Head of caudate nucleus (tissue), 42 donors: ENCODE data around the gene MARF1.

Source experiments
- DNase-seq, 42 donors: peaks; one replicate each; pipeline versions ENCODE4 v3.0.0 to v3.0.0-alpha.2; 2020 to 2021; ENCODE audit warnings: mixed read lengths in 7 of 42
- intact Hi-C: fragments of 100-400 bp; cut with DNase I; formaldehyde crosslinking; loops from one replicate; pipeline ENCODE4 v1.15.0; 2022

Gene MARF1

GRCh38 chr16:15641753-15642556, 999 bp downstream of the MARF1 start:
- no peak for DNase-seq
- intact Hi-C loops: loop anchor here (5.0 kb wide), 1 partner anchor 45 kb away; no protein-coding TSS in a partner anchor

- DNase-seq: no peak
- intact Hi-C loops: loop anchor here (5.0 kb wide), 1 partner anchor 46 kb away; no protein-coding TSS in a partner anchor
Measured at GRCh38 chr16:15640966-15641365, 2.0 kb downstream of the MARF1 start.

- DNase-seq: no peak
- intact Hi-C loops: no loop called here
Measured at GRCh38 chr16:15639061-15639568, 3.8 kb downstream of the MARF1 start.

- intact Hi-C loops: no loop called here
- no peak for DNase-seq
Measured at GRCh38 chr16:15636392-15636873, 6.5 kb downstream of the MARF1 start.

- DNase-seq: no peak
- intact Hi-C loops: no loop called here
Measured at GRCh38 chr16:15635926-15636325, 7.0 kb downstream of the MARF1 start.

- intact Hi-C loops: no loop called here
- no peak for DNase-seq
Measured at GRCh38 chr16:15631730-15632409, 11.1 kb downstream of the MARF1 start.

GRCh38 chr16:15621889-15622288, 21.1 kb downstream of the MARF1 start:
- no peak for DNase-seq
- intact Hi-C loops: no loop called here

- intact Hi-C loops: no loop called here
- DNase-seq: no peak
Measured at GRCh38 chr16:15621456-15621855, 21.5 kb downstream of the MARF1 start.

GRCh38 chr16:15620611-15621195, 22.3 kb downstream of the MARF1 start:
- intact Hi-C loops: no loop called here
- no peak for DNase-seq

- DNase-seq: no peak
- intact Hi-C loops: no loop called here
Measured at GRCh38 chr16:15618392-15618791, 24.6 kb downstream of the MARF1 start.

- intact Hi-C loops: no loop called here
- DNase-seq: no peak
Measured at GRCh38 chr16:15617901-15618300, 25.1 kb downstream of the MARF1 start.

- no peak for DNase-seq
- intact Hi-C loops: no loop called here
Measured at GRCh38 chr16:15616475-15617165, 26.3 kb downstream of the MARF1 start.

GRCh38 chr16:15616012-15616411, 26.9 kb downstream of the MARF1 start:
- DNase-seq: no peak
- intact Hi-C loops: no loop called here

GRCh38 chr16:15613676-15614075, 29.3 kb downstream of the MARF1 start:
- intact Hi-C loops: no loop called here
- DNase-seq: no peak

- intact Hi-C loops: no loop called here
- DNase-seq: no peak
Measured at GRCh38 chr16:15611610-15612009, 31.3 kb downstream of the MARF1 start.

GRCh38 chr16:15610369-15610871, 32.5 kb downstream of the MARF1 start:
- intact Hi-C loops: no loop called here
- no peak for DNase-seq

GRCh38 chr16:15609286-15609649, 33.7 kb downstream of the MARF1 start:
- no peak for DNase-seq
- intact Hi-C loops: no loop called here

- intact Hi-C loops: no loop called here
- DNase-seq: no peak
Measured at GRCh38 chr16:15608398-15609285, 34.3 kb downstream of the MARF1 start.
